Measurements from ENCODE around the gene SIL1.
"Not testable (repeated sequence)": the region's sequence is repeated elsewhere in the genome, so short reads cannot be mapped to it uniquely, and the experiment has no call there.

Gene SIL1

GRCh38 chr5:139064613-139065012 is 133.6 kb downstream of the SIL1 start:
- Histone ChIP-seq H3K36me3 (ENCODE audit: control insufficient read depth, insufficient read depth, low read length) (no peaks in the 10 kb centered on the region), H3K9me3 (ENCODE audit: control insufficient read depth, low read length) (no peaks in the 10 kb centered on the region), H3K4me1 (ENCODE audit: control insufficient read depth, insufficient read depth, low read length) (no peaks in the 10 kb centered on the region), H3K27me3 (ENCODE audit: control insufficient read depth, insufficient read depth, low read length) (no peaks in the 10 kb centered on the region), H3K4me3 (ENCODE audit: low read length) (no peak overlapping the region), H3K9ac (ENCODE audit: low read length) (no peak overlapping the region)

- no peaks in the 10 kb centered on the region for H3K27me3 ChIP-seq (ENCODE audit: control insufficient read depth, insufficient read depth, low read length)
- no peak overlapping the region for H3K4me3 ChIP-seq (ENCODE audit: low read length)
- H3K36me3 ChIP-seq (ENCODE audit: control insufficient read depth, insufficient read depth, low read length): no peaks in the 10 kb centered on the region
- H3K9me3 ChIP-seq (ENCODE audit: control insufficient read depth, low read length): no peaks in the 10 kb centered on the region
- no peaks in the 10 kb centered on the region for H3K4me1 ChIP-seq (ENCODE audit: control insufficient read depth, insufficient read depth, low read length)
- H3K9ac ChIP-seq (ENCODE audit: low read length): no peak overlapping the region
These were observed 134.5 kb downstream of the SIL1 start for GRCh38 chr5:139063664-139064054.

- H3K4me3 ChIP-seq (ENCODE audit: low read length): no peak overlapping the region
- no peaks in the 10 kb centered on the region for H3K36me3 ChIP-seq (ENCODE audit: control insufficient read depth, insufficient read depth, low read length)
- H3K27me3 ChIP-seq (ENCODE audit: control insufficient read depth, insufficient read depth, low read length): no peaks in the 10 kb centered on the region
- no peaks in the 10 kb centered on the region for H3K4me1 ChIP-seq (ENCODE audit: control insufficient read depth, insufficient read depth, low read length)
- H3K9me3 ChIP-seq (ENCODE audit: control insufficient read depth, low read length): no peaks in the 10 kb centered on the region
- H3K9ac ChIP-seq (ENCODE audit: low read length): no peak overlapping the region
These were observed 135.1 kb downstream of the SIL1 start for GRCh38 chr5:139062910-139063663.

- Histone ChIP-seq H3K36me3 (ENCODE audit: control insufficient read depth, insufficient read depth, low read length) (no peaks in the 10 kb centered on the region), H3K27me3 (ENCODE audit: control insufficient read depth, insufficient read depth, low read length) (no peaks in the 10 kb centered on the region), H3K9me3 (ENCODE audit: control insufficient read depth, low read length) (no peaks in the 10 kb centered on the region), H3K4me1 (ENCODE audit: control insufficient read depth, insufficient read depth, low read length) (no peaks in the 10 kb centered on the region), H3K4me3 (ENCODE audit: low read length) (no peak overlapping the region), H3K9ac (ENCODE audit: low read length) (no peak overlapping the region)
These were observed 136.3 kb downstream of the SIL1 start for GRCh38 chr5:139061856-139062255.

GRCh38 chr5:139061274-139061673 is 136.9 kb downstream of the SIL1 start:
- Histone ChIP-seq H3K4me1 (ENCODE audit: control insufficient read depth, insufficient read depth, low read length) (no peaks in the 10 kb centered on the region), H3K4me3 (ENCODE audit: low read length) (no peak overlapping the region)

GRCh38 chr5:139058121-139058520 is 140.0 kb downstream of the SIL1 start:
- no peak overlapping the region for H3K4me3 ChIP-seq (ENCODE audit: low read length)
- no peaks in the 10 kb centered on the region for H3K36me3 ChIP-seq (ENCODE audit: control insufficient read depth, insufficient read depth, low read length)
- no peak overlapping the region for H3K9ac ChIP-seq (ENCODE audit: low read length)
- no peaks in the 10 kb centered on the region for H3K4me1 ChIP-seq (ENCODE audit: control insufficient read depth, insufficient read depth, low read length)
- no peaks in the 10 kb centered on the region for H3K27me3 ChIP-seq (ENCODE audit: control insufficient read depth, insufficient read depth, low read length)
- H3K9me3 ChIP-seq (ENCODE audit: control insufficient read depth, low read length): no peaks in the 10 kb centered on the region

More at GRCh38 chr5:139061274-139061673, 136.9 kb downstream of the SIL1 start:
- H3K9me3 ChIP-seq (ENCODE audit: control insufficient read depth, low read length): no peaks in the 10 kb centered on the region
- no peaks in the 10 kb centered on the region for H3K27me3 ChIP-seq (ENCODE audit: control insufficient read depth, insufficient read depth, low read length)
- no peaks in the 10 kb centered on the region for H3K36me3 ChIP-seq (ENCODE audit: control insufficient read depth, insufficient read depth, low read length)
- H3K9ac ChIP-seq (ENCODE audit: low read length): no peak overlapping the region

- H3K4me1 ChIP-seq (ENCODE audit: control insufficient read depth, insufficient read depth, low read length); H3K9ac ChIP-seq (ENCODE audit: low read length); H3K27me3 ChIP-seq (ENCODE audit: control insufficient read depth, insufficient read depth, low read length); H3K4me3 ChIP-seq (ENCODE audit: low read length); H3K9me3 ChIP-seq (ENCODE audit: control insufficient read depth, low read length); H3K36me3 ChIP-seq (ENCODE audit: control insufficient read depth, insufficient read depth, low read length): not testable (repeated sequence)
These were observed 140.9 kb downstream of the SIL1 start for GRCh38 chr5:139057045-139057939.

GRCh38 chr5:139052975-139053374 is 145.2 kb downstream of the SIL1 start:
- Histone ChIP-seq H3K27me3 (ENCODE audit: control insufficient read depth, insufficient read depth, low read length) (no peaks in the 10 kb centered on the region), H3K36me3 (ENCODE audit: control insufficient read depth, insufficient read depth, low read length) (peaks cover 3% of the 10 kb centered on the region), H3K9ac (ENCODE audit: low read length) (no peak overlapping the region)

GRCh38 chr5:139051392-139051791 is 146.8 kb downstream of the SIL1 start:
- peaks cover 3% of the 10 kb centered on the region for H3K36me3 ChIP-seq (ENCODE audit: control insufficient read depth, insufficient read depth, low read length)
- no peak overlapping the region for H3K4me3 ChIP-seq (ENCODE audit: low read length)
- no peaks in the 10 kb centered on the region for H3K9me3 ChIP-seq (ENCODE audit: control insufficient read depth, low read length)
- no peaks in the 10 kb centered on the region for H3K4me1 ChIP-seq (ENCODE audit: control insufficient read depth, insufficient read depth, low read length)
- H3K27me3 ChIP-seq (ENCODE audit: control insufficient read depth, insufficient read depth, low read length): no peaks in the 10 kb centered on the region
- no peak overlapping the region for H3K9ac ChIP-seq (ENCODE audit: low read length)

More at GRCh38 chr5:139052975-139053374, 145.2 kb downstream of the SIL1 start:
- Histone ChIP-seq H3K9me3 (ENCODE audit: control insufficient read depth, low read length) (no peaks in the 10 kb centered on the region), H3K4me1 (ENCODE audit: control insufficient read depth, insufficient read depth, low read length) (no peaks in the 10 kb centered on the region), H3K4me3 (ENCODE audit: low read length) (no peak overlapping the region)

GRCh38 chr5:139050432-139050831 is 147.7 kb downstream of the SIL1 start:
- no peak overlapping the region for H3K9ac ChIP-seq (ENCODE audit: low read length)
- peaks cover 3% of the 10 kb centered on the region for H3K36me3 ChIP-seq (ENCODE audit: control insufficient read depth, insufficient read depth, low read length)
- H3K9me3 ChIP-seq (ENCODE audit: control insufficient read depth, low read length): no peaks in the 10 kb centered on the region
- H3K4me1 ChIP-seq (ENCODE audit: control insufficient read depth, insufficient read depth, low read length): no peaks in the 10 kb centered on the region
- no peaks in the 10 kb centered on the region for H3K27me3 ChIP-seq (ENCODE audit: control insufficient read depth, insufficient read depth, low read length)
- H3K4me3 ChIP-seq (ENCODE audit: low read length): no peak overlapping the region

GRCh38 chr5:139049780-139050179 is 148.4 kb downstream of the SIL1 start:
- Histone ChIP-seq H3K9ac (ENCODE audit: low read length) (no peak overlapping the region), H3K27me3 (ENCODE audit: control insufficient read depth, insufficient read depth, low read length) (no peaks in the 10 kb centered on the region), H3K36me3 (ENCODE audit: control insufficient read depth, insufficient read depth, low read length) (peaks cover 3% of the 10 kb centered on the region), H3K4me3 (ENCODE audit: low read length) (no peak overlapping the region), H3K4me1 (ENCODE audit: control insufficient read depth, insufficient read depth, low read length) (no peaks in the 10 kb centered on the region), H3K9me3 (ENCODE audit: control insufficient read depth, low read length) (no peaks in the 10 kb centered on the region)

GRCh38 chr5:139046551-139046950 is 151.6 kb downstream of the SIL1 start:
- no peaks in the 10 kb centered on the region for H3K9me3 ChIP-seq (ENCODE audit: control insufficient read depth, low read length)
- H3K27me3 ChIP-seq (ENCODE audit: control insufficient read depth, insufficient read depth, low read length): no peaks in the 10 kb centered on the region
- H3K4me1 ChIP-seq (ENCODE audit: control insufficient read depth, insufficient read depth, low read length): no peaks in the 10 kb centered on the region
- peaks cover 3% of the 10 kb centered on the region for H3K36me3 ChIP-seq (ENCODE audit: control insufficient read depth, insufficient read depth, low read length)
- H3K4me3 ChIP-seq (ENCODE audit: low read length): no peak overlapping the region
- H3K9ac ChIP-seq (ENCODE audit: low read length): no peak overlapping the region

Data from mucosa of stomach (tissue), 1 donor.